PC-9 (cell line): Measurements from ENCODE around the gene ZNRF3.

Experiments used
- EZH2 ChIP-seq: fragments of 200-600 bp; sonication (generic); IDR thresholded peaks from 2 replicates; pipeline ENCODE4 v1.8.0; 2017; ENCODE audit warnings: antibody characterized with exemption, low read depth
- TF ChIP-seq, protein P1 (sequence below): fragments of 200-600 bp; sonication (generic); conservative IDR thresholded peaks from 2 replicates; pipeline ENCODE4 v1.6.1; 2017; ENCODE audit warnings: mixed run types, antibody characterized with exemption, mild to moderate bottlenecking, moderate library complexity

DNA sequence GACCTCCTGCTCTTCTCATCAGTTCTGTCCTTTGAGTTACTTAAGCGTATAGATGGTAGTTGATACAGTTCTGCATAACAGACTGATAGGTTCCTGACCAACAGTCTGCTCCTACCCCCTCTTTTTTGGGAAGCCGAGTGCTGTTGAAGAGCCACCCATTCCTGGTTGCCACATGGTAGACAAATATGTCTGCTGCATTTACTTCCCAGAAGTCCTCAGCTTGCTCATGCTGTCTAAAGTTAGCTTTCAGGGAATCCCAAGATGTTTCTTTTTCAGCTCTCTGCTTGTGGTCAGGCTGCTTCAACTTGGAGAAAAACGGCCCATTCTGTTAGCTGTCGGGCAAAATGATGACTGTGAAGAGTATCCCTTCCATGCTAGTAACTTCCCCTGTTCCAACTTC is 129.6 kb downstream of the ZNRF3 start:
- TF ChIP-seq, protein P1, sequence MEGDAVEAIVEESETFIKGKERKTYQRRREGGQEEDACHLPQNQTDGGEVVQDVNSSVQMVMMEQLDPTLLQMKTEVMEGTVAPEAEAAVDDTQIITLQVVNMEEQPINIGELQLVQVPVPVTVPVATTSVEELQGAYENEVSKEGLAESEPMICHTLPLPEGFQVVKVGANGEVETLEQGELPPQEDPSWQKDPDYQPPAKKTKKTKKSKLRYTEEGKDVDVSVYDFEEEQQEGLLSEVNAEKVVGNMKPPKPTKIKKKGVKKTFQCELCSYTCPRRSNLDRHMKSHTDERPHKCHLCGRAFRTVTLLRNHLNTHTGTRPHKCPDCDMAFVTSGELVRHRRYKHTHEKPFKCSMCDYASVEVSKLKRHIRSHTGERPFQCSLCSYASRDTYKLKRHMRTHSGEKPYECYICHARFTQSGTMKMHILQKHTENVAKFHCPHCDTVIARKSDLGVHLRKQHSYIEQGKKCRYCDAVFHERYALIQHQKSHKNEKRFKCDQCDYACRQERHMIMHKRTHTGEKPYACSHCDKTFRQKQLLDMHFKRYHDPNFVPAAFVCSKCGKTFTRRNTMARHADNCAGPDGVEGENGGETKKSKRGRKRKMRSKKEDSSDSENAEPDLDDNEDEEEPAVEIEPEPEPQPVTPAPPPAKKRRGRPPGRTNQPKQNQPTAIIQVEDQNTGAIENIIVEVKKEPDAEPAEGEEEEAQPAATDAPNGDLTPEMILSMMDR, result no peak
- no peak for TF ChIP-seq EZH2
